Measurements from ENCODE around the gene UMAD1. TPM values are rescaled to one million over a fixed set of nuclear protein-coding genes. Genes with fewer than 3 reads are reported as not detected.

The UMAD1 gene
- polyA plus RNA-seq, 1 of the 3 experiments (the other 2 are of a cell fraction), result 13.9 TPM

GRCh38 chr7:7882888-7883287 is 242.3 kb downstream of the UMAD1 start:
- H2AFZ ChIP-seq (ENCODE audit: low read depth), result no peak overlapping the region
- no peaks in the 10 kb centered on the region for H3K9me3 ChIP-seq
- peaks cover 0 to 3% of the 10 kb centered on the region in 2 experiments; a peak in 1 of 4 replicates for H3K4me1 ChIP-seq (ENCODE audit: control insufficient read depth in 1 of 2, insufficient read depth in 2 of 2, low read depth in 1 of 2, low read length in 1 of 2)
- no peak overlapping the region for H3K27ac ChIP-seq (ENCODE audit: low read depth in 2 of 2, low read length in 1 of 2)
- no peaks in the 10 kb centered on the region for H4K20me1 ChIP-seq (ENCODE audit: insufficient read depth)
- no peaks in the 10 kb centered on the region for H3K9me2 ChIP-seq
- ChIA-PET POLR2A (interaction anchor here (0.6 to 1.4 kb wide), 3 partner anchors 13 to 87 kb away, joined by 3 to 4 read pairs (median 3); partner anchors contain the start of gene GLCCI1), CTCF (interaction anchor here (1.2 to 2.7 kb wide), 4 partner anchors 9 to 18 kb away, joined by 3 to 9 read pairs (median 4); no protein-coding TSS in a partner anchor)
- H3F3A ChIP-seq (replicated peaks; ENCODE audit: insufficient read depth), result no peaks in the 10 kb centered on the region
- no peak overlapping the region for H3K9ac ChIP-seq
- H3K4me2 ChIP-seq, result no peak overlapping the region
- TF ChIP-seq JUND (IDR thresholded peaks at IDR 0.05) (no peak), PBX3 (IDR thresholded peaks at IDR 0.05) (no peak), CHD2 (IDR thresholded peaks at IDR 0.05; ENCODE audit: low read length, partially characterized antibody) (no peak), RAD21 (IDR thresholded peaks at IDR 0.05; ENCODE audit: low read length) (no peak), SMC3 (IDR thresholded peaks at IDR 0.05; ENCODE audit: low read depth, low read length) (no peak), ZBTB33 (IDR thresholded peaks at IDR 0.05; ENCODE audit: borderline replicate concordance, low read depth) (no peak), USF1 (IDR thresholded peaks at IDR 0.05; ENCODE audit: borderline replicate concordance, low read depth) (no peak), ELF1 (IDR thresholded peaks at IDR 0.05) (no peak), MEF2A (IDR thresholded peaks at IDR 0.05; ENCODE audit: borderline replicate concordance, low read depth) (no peak)
- TF ChIP-seq, protein P1, sequence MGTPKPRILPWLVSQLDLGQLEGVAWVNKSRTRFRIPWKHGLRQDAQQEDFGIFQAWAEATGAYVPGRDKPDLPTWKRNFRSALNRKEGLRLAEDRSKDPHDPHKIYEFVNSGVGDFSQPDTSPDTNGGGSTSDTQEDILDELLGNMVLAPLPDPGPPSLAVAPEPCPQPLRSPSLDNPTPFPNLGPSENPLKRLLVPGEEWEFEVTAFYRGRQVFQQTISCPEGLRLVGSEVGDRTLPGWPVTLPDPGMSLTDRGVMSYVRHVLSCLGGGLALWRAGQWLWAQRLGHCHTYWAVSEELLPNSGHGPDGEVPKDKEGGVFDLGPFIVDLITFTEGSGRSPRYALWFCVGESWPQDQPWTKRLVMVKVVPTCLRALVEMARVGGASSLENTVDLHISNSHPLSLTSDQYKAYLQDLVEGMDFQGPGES (IDR thresholded peaks at IDR 0.05; ENCODE audit: low read depth, low read length), result no peak
- no peak for DNase-seq
- H3K4me3 ChIP-seq (ENCODE audit: low read depth in 2 of 2, low read length in 1 of 2), result no peak overlapping the region
- no peaks in the 10 kb centered on the region for H3K36me3 ChIP-seq (replicated peaks in 1 of 2; ENCODE audit: control insufficient read depth in 1 of 2, insufficient read depth in 2 of 2, low read length in 1 of 2)
- WGBS (ENCODE audit: low lambda C conversion rate), result 100% methylated on average over 2 of the region's 2 CpGs
- no peaks in the 10 kb centered on the region for H3K79me2 ChIP-seq (ENCODE audit: insufficient read depth)
- H3K27me3 ChIP-seq (ENCODE audit: insufficient read depth), result no peaks in the 10 kb centered on the region

DNA sequence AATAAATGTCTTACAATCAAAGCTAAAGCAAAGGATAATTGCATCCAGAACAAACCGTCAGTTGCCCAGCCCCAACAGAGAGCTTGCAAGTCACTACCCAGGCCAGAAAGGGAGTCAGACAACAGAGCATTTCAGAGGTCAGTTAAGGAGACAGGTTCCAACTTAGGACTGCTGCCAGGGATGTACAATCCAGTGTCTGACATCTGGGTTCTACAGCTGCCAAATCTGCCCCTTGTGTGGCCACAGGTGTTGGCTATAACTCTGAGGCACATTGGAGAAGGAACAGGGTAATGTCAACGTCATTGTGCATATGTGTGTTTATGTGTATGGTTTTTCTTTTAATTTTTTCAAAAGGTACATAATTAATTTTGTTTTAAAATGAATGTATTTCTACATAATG is 242.8 kb downstream of the UMAD1 start:
- Histone ChIP-seq H3F3A (replicated peaks; ENCODE audit: insufficient read depth) (no peaks in the 10 kb centered on the region), H2AFZ (ENCODE audit: low read depth) (no peak overlapping the region), H3K36me3 (replicated peaks in 1 of 2; ENCODE audit: control insufficient read depth in 1 of 2, insufficient read depth in 2 of 2, low read length in 1 of 2) (no peaks in the 10 kb centered on the region), H3K27me3 (ENCODE audit: insufficient read depth) (no peaks in the 10 kb centered on the region), H3K9me3 (no peaks in the 10 kb centered on the region), H3K4me3 (ENCODE audit: low read depth in 2 of 2, low read length in 1 of 2) (no peak overlapping the region), H3K27ac (ENCODE audit: low read depth in 2 of 2, low read length in 1 of 2) (peak overlapping the region in 1 of 2 experiments; percentile 7; a peak in 1 of 4 replicates), H4K20me1 (ENCODE audit: insufficient read depth) (no peaks in the 10 kb centered on the region), H3K79me2 (ENCODE audit: insufficient read depth) (no peaks in the 10 kb centered on the region), H3K9ac (no peak overlapping the region), H3K4me2 (no peak overlapping the region), H3K4me1 (ENCODE audit: control insufficient read depth in 1 of 2, insufficient read depth in 2 of 2, low read depth in 1 of 2, low read length in 1 of 2) (peaks cover 0 to 3% of the 10 kb centered on the region in 2 experiments; a peak in 1 of 4 replicates), H3K9me2 (no peaks in the 10 kb centered on the region)
- CTCF ChIA-PET, result interaction anchor here (0.8 to 2.7 kb wide), 6 partner anchors 10 to 202 kb away, joined by 3 to 9 read pairs (median 4); no protein-coding TSS in a partner anchor
- TF ChIP-seq EP300 (IDR thresholded peaks at IDR 0.05; ENCODE audit: borderline replicate concordance in 1 of 2, low read depth in 1 of 2, low read length in 1 of 2), result 0 out of 4 replicates have a peak, but pooled peaks of 1 of the 2 experiments have one; percentile 17
- no peak for TF ChIP-seq POLR2AphosphoS5 (IDR thresholded peaks at IDR 0.05; ENCODE audit: low read depth, low read length)
- 76% methylated on average over 2 of the region's 2 CpGs for WGBS (ENCODE audit: low lambda C conversion rate)
- POLR2A ChIA-PET, result interaction anchor here (1.3 to 1.4 kb wide), 2 partner anchors 85 to 87 kb away, joined by 3 to 4 read pairs; partner anchors contain the start of gene GLCCI1
- DNase-seq, result no peak
